ENCODE results near the gene GPR55.

GRCh38 chr2:230898016-230898712, 26.9 kb downstream of the GPR55 start:
- TF ChIP-seq CTCF (conservative IDR thresholded peaks at IDR 0.05; ENCODE audit: low read depth, low read length): no peak
- no peak for TF ChIP-seq RFX5 (IDR thresholded peaks at IDR 0.05; ENCODE audit: low read depth, low read length)
- no peak for TF ChIP-seq FOS (IDR thresholded peaks at IDR 0.05; ENCODE audit: low read depth, low read length)
- TF ChIP-seq RAD21 (IDR thresholded peaks at IDR 0.05; ENCODE audit: low read length): no peak
- no peak for TF ChIP-seq RCOR1 (IDR thresholded peaks at IDR 0.05; ENCODE audit: insufficient replicate concordance, low read length)
- TF ChIP-seq POLR2A (IDR thresholded peaks at IDR 0.05; ENCODE audit: low read depth, low read length): no peak
- no peak for TF ChIP-seq ELK1 (IDR thresholded peaks at IDR 0.05; ENCODE audit: borderline replicate concordance, low read depth, low read length)
- no peak for TF ChIP-seq SMC3 (IDR thresholded peaks at IDR 0.05; ENCODE audit: low read depth, low read length)
- TF ChIP-seq CEBPB (IDR thresholded peaks at IDR 0.05; ENCODE audit: low read depth, low read length): no peak
- TF ChIP-seq CHD1 (IDR thresholded peaks at IDR 0.05; ENCODE audit: low read depth, low read length): no peak
- no peak for TF ChIP-seq USF2 (IDR thresholded peaks at IDR 0.05; ENCODE audit: low read depth, low read length)

All from IMR-90 (cell line).